Measurements from ENCODE around the gene MYO1B. TPM values are rescaled to one million over a fixed set of nuclear protein-coding genes. Genes with fewer than 3 reads are reported as not detected.

Gene MYO1B
- total RNA-seq, 1 experiment from 2014 or later = 37.8 TPM

GRCh38 chr2:191308026-191308425, 62.8 kb downstream of the MYO1B start:
- H3K27me3 ChIP-seq (replicated peaks; ENCODE audit: insufficient read depth, low read depth, low read length, poor library complexity) = no peaks in the 10 kb centered on the region
- DNase-seq (ENCODE audit: low spot score) = no peak
- no peaks in the 10 kb centered on the region for H3K4me1 ChIP-seq (ENCODE audit: insufficient read depth, low read length, poor library complexity, severe bottlenecking)
- no peak overlapping the region for H3K27ac ChIP-seq (ENCODE audit: low read depth, low read length, poor library complexity, severe bottlenecking)
- ChIA-PET CTCF (no interaction called here), POLR2A (ENCODE audit: low non-redundant PET) (no interaction called here)
- intact Hi-C loops (cut with micrococcal nuclease; ENCODE audit: unreplicated experiment) = no loop called here
- no peaks in the 10 kb centered on the region for H3K36me3 ChIP-seq (ENCODE audit: insufficient read depth, low read length, poor library complexity, severe bottlenecking)
- H3K4me3 ChIP-seq (ENCODE audit: low read depth, low read length, poor library complexity, severe bottlenecking) = no peak overlapping the region
- BruUV-seq (replicated peaks) = no TSS peak
- no peak for TF ChIP-seq EZH2 (IDR thresholded peaks at IDR 0.05; ENCODE audit: borderline replicate concordance, low read depth, low read length, poor library complexity, severe bottlenecking)
- no peak for TF ChIP-seq CTCF (conservative IDR thresholded peaks at IDR 0.05; ENCODE audit: low read depth, low read length)
- H3K9me3 ChIP-seq (ENCODE audit: low read depth, low read length, poor library complexity, severe bottlenecking) = no peaks in the 10 kb centered on the region

- H3K36me3 ChIP-seq (ENCODE audit: insufficient read depth, low read length, poor library complexity, severe bottlenecking) = no peaks in the 10 kb centered on the region
- H3K4me3 ChIP-seq (ENCODE audit: low read depth, low read length, poor library complexity, severe bottlenecking) = no peak overlapping the region
- ChIA-PET POLR2A (ENCODE audit: low non-redundant PET) (no interaction called here), CTCF (no interaction called here)
- H3K27ac ChIP-seq (ENCODE audit: low read depth, low read length, poor library complexity, severe bottlenecking) = no peak overlapping the region
- BruUV-seq (replicated peaks) = no TSS peak
- no peaks in the 10 kb centered on the region for H3K9me3 ChIP-seq (ENCODE audit: low read depth, low read length, poor library complexity, severe bottlenecking)
- DNase-seq (ENCODE audit: low spot score) = no peak
- H3K27me3 ChIP-seq (replicated peaks; ENCODE audit: insufficient read depth, low read depth, low read length, poor library complexity) = no peaks in the 10 kb centered on the region
- no peaks in the 10 kb centered on the region for H3K4me1 ChIP-seq (ENCODE audit: insufficient read depth, low read length, poor library complexity, severe bottlenecking)
- intact Hi-C loops (cut with micrococcal nuclease; ENCODE audit: unreplicated experiment) = no loop called here
- no peak for TF ChIP-seq EZH2 (IDR thresholded peaks at IDR 0.05; ENCODE audit: borderline replicate concordance, low read depth, low read length, poor library complexity, severe bottlenecking)
- TF ChIP-seq CTCF (conservative IDR thresholded peaks at IDR 0.05; ENCODE audit: low read depth, low read length) = no peak
These were observed 66.0 kb downstream of the MYO1B start for GRCh38 chr2:191311156-191311555.

GRCh38 chr2:191311627-191312026, 66.4 kb downstream of the MYO1B start:
- no peaks in the 10 kb centered on the region for H3K9me3 ChIP-seq (ENCODE audit: low read depth, low read length, poor library complexity, severe bottlenecking)
- no peak for DNase-seq (ENCODE audit: low spot score)
- H3K36me3 ChIP-seq (ENCODE audit: insufficient read depth, low read length, poor library complexity, severe bottlenecking) = no peaks in the 10 kb centered on the region
- no peak overlapping the region for H3K27ac ChIP-seq (ENCODE audit: low read depth, low read length, poor library complexity, severe bottlenecking)
- no peaks in the 10 kb centered on the region for H3K27me3 ChIP-seq (replicated peaks; ENCODE audit: insufficient read depth, low read depth, low read length, poor library complexity)
- intact Hi-C loops (cut with micrococcal nuclease; ENCODE audit: unreplicated experiment) = no loop called here
- no peak for TF ChIP-seq CTCF (conservative IDR thresholded peaks at IDR 0.05; ENCODE audit: low read depth, low read length)
- ChIA-PET POLR2A (ENCODE audit: low non-redundant PET) (no interaction called here), CTCF (no interaction called here)
- no TSS peak for BruUV-seq (replicated peaks)
- H3K4me3 ChIP-seq (ENCODE audit: low read depth, low read length, poor library complexity, severe bottlenecking) = no peak overlapping the region
- H3K4me1 ChIP-seq (ENCODE audit: insufficient read depth, low read length, poor library complexity, severe bottlenecking) = no peaks in the 10 kb centered on the region

Data from A673 (cell line).